HCT116 (cell line): ENCODE data around the gene DOCK3.

ENCODE experiments used
- CTCF ChIP-seq, 3 experiments: fragments of 200-600 bp in 1 of 3; sonication (generic) in 1 of 3; IDR thresholded peaks in 2 of 3; conservative IDR thresholded peaks in 1 of 3; 2 replicates each; pipeline ENCODE4 v1.5.1; 2012 to 2017; ENCODE audit warnings: low read depth in 2 of 3, low read length in 2 of 3, antibody characterized with exemption in 1 of 3, borderline replicate concordance in 1 of 3, control low read depth in 1 of 3, mild to moderate bottlenecking in 1 of 3, mixed read lengths in 1 of 3, mixed run types in 1 of 3, moderate library complexity in 1 of 3; ENCODE audit not compliant: insufficient read depth in 1 of 3
- ELF1 ChIP-seq: IDR thresholded peaks from 2 replicates; pipeline ENCODE4 v1.6.1; 2012; ENCODE audit warnings: low read depth, borderline replicate concordance
- EZH2 ChIP-seq: fragments of 200-600 bp; sonication (generic); IDR thresholded peaks from 2 replicates; pipeline ENCODE4 v1.6.1; 2017; ENCODE audit warnings: antibody characterized with exemption, mixed run types
- JUND ChIP-seq: IDR thresholded peaks from 2 replicates; pipeline ENCODE4 v1.6.1; 2012
- POLR2AphosphoS5 ChIP-seq: IDR thresholded peaks from 2 replicates; pipeline ENCODE4 v1.6.1; 2011; ENCODE audit warnings: mild to moderate bottlenecking, low read depth, low read length, moderate library complexity
- RAD21 ChIP-seq: IDR thresholded peaks from 2 replicates; pipeline ENCODE4 v1.6.1; 2012; ENCODE audit warnings: low read depth, mild to moderate bottlenecking
- SRF ChIP-seq: IDR thresholded peaks from 2 replicates; pipeline ENCODE4 v1.6.1; 2012; ENCODE audit warnings: low read depth
- TCF7L2 ChIP-seq: IDR thresholded peaks from 2 replicates; pipeline ENCODE4 v1.7.0; 2011; ENCODE audit warnings: borderline replicate concordance, inconsistent platforms; ENCODE audit not compliant: insufficient read depth, insufficient read length; ENCODE audit errors: extremely low read depth
- YY1 ChIP-seq: IDR thresholded peaks from 2 replicates; pipeline ENCODE4 v1.6.1; 2011; ENCODE audit warnings: low read length, low read depth, moderate library complexity, mild to moderate bottlenecking; ENCODE audit not compliant: insufficient replicate concordance; ENCODE audit errors: extremely low read depth

DNA sequence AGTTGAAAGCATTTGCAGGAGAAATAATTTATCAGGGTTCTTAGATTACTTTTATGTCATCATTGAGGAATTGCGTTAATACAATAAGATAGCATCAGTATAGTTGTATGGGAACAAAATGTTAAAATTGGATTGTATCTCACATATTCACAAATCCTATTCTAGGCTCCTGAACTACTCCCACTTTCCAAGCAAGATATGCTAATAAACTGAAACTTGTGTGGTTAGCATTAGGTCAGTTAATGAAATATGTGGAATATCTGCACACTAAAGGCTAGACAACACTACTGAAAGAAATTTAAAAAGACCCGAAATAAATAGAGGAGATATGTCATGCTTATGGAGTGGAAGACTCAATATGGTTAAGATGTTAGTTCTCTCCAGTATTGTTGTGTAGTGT is 272.7 kb downstream of the DOCK3 start:
- TF ChIP-seq ELF1 (no peak), SRF (no peak), CTCF (IDR thresholded peaks at IDR 0.05 in 2 of 3, conservative IDR thresholded peaks at IDR 0.05 in 1 of 3; ENCODE audit: borderline replicate concordance in 1 of 3, insufficient read depth in 1 of 3, low read depth in 2 of 3, low read length in 2 of 3) (no peak), POLR2AphosphoS5 (no peak), EZH2 (no peak), YY1 (no peak), JUND (no peak), RAD21 (no peak), TCF7L2 (no peak)
